HEK293T (cell line): ENCODE results near the gene NFS1.
"Not testable (repeated sequence)": the region's sequence is repeated elsewhere in the genome, so short reads cannot be mapped to it uniquely, and the experiment has no call there.

ENCODE experiments used
- CTCF ChIA-PET: fragments of 350-600 bp; formaldehyde crosslinking; extraction: SDS; loops from one replicate; lab custom pipeline; 2021; ENCODE audit warnings: antibody characterized with exemption, inconsistent platforms; lab: Yijun Ruan, JAX
- POLR2A ChIA-PET: fragments of 350-600 bp; formaldehyde crosslinking; extraction: SDS; loops from one replicate; lab custom pipeline; 2020; ENCODE audit warnings: antibody characterized with exemption, inconsistent platforms; lab: Yijun Ruan, JAX
- DNase-seq: peaks from one replicate; pipeline ENCODE4 v3.0.0; 2012; ENCODE audit warnings: mixed read lengths; ENCODE audit errors: extremely low spot score
- ARNT ChIP-seq: fragments of 450-650 bp; IDR thresholded peaks from 2 replicates; pipeline ENCODE4 v1.6.1; 2017; ENCODE audit warnings: mild to moderate bottlenecking
- BHLHE40 ChIP-seq: fragments of 450-650 bp; IDR thresholded peaks from 2 replicates; pipeline ENCODE4 v1.6.1; 2016; ENCODE audit warnings: mild to moderate bottlenecking, moderate library complexity, borderline replicate concordance
- CTBP1 ChIP-seq: fragments of 450-650 bp; IDR thresholded peaks from 2 replicates; pipeline ENCODE4 v1.6.1; 2016; ENCODE audit warnings: borderline replicate concordance
- ELF4 ChIP-seq: fragments of 450-650 bp; IDR thresholded peaks from 2 replicates; pipeline ENCODE4 v1.6.1; 2017; ENCODE audit warnings: antibody characterized with exemption
- FOXA1 ChIP-seq: fragments of 450-650 bp; IDR thresholded peaks from 2 replicates; pipeline ENCODE4 v1.6.1; 2016; ENCODE audit warnings: mild to moderate bottlenecking
- FOXK2 ChIP-seq: fragments of 450-650 bp; IDR thresholded peaks from 2 replicates; pipeline ENCODE4 v1.6.1; 2016; ENCODE audit warnings: mild to moderate bottlenecking
- FOXM1 ChIP-seq: fragments of 450-650 bp; IDR thresholded peaks from 2 replicates; pipeline ENCODE4 v1.6.1; 2017; ENCODE audit warnings: mild to moderate bottlenecking, borderline replicate concordance
- HDGF ChIP-seq: fragments of 450-650 bp; IDR thresholded peaks from 2 replicates; pipeline ENCODE4 v1.6.1; 2017; ENCODE audit warnings: antibody characterized with exemption, borderline replicate concordance
- L3MBTL2 ChIP-seq: fragments of 450-650 bp; conservative IDR thresholded peaks from 2 replicates; pipeline ENCODE4 v1.6.1; 2016; ENCODE audit warnings: mild to moderate bottlenecking
- LEF1 ChIP-seq: fragments of 450-650 bp; IDR thresholded peaks from 2 replicates; pipeline ENCODE4 v1.6.1; 2017; ENCODE audit warnings: mild to moderate bottlenecking, borderline replicate concordance
- NFRKB ChIP-seq: fragments of 450-650 bp; IDR thresholded peaks from 2 replicates; pipeline ENCODE4 v1.6.1; 2016; ENCODE audit warnings: mild to moderate bottlenecking, moderate library complexity
- PKNOX1 ChIP-seq: fragments of 450-650 bp; IDR thresholded peaks from 2 replicates; pipeline ENCODE4 v1.6.1; 2016
- SP1 ChIP-seq: fragments of 450-650 bp; IDR thresholded peaks from 2 replicates; pipeline ENCODE4 v1.6.1; 2017
- SUZ12 ChIP-seq: fragments of 450-650 bp; IDR thresholded peaks from 2 replicates; pipeline ENCODE4 v1.6.1; 2016; ENCODE audit warnings: mild to moderate bottlenecking
- TARDBP ChIP-seq: fragments of 450-650 bp; IDR thresholded peaks from 2 replicates; pipeline ENCODE4 v1.6.1; 2016
- ZNF384 ChIP-seq: fragments of 450-650 bp; IDR thresholded peaks from 2 replicates; pipeline ENCODE4 v1.6.1; 2016

The NFS1 gene

GRCh38 chr20:35729836-35730582 is 30.9 kb upstream of the NFS1 start:
- TF ChIP-seq SP1: no peak
- no peak for TF ChIP-seq CTBP1
- TF ChIP-seq TARDBP: no peak
- TF ChIP-seq ELF4: no peak
- no peak for TF ChIP-seq FOXK2
- no peak for TF ChIP-seq FOXA1
- TF ChIP-seq L3MBTL2: no peak
- TF ChIP-seq ZNF384: no peak
- TF ChIP-seq LEF1: no peak
- no peak for TF ChIP-seq BHLHE40
- no peak for TF ChIP-seq HDGF
- no peak for TF ChIP-seq PKNOX1
- no peak for TF ChIP-seq ARNT
- TF ChIP-seq FOXM1: no peak
- CTCF ChIA-PET: no interaction called here
- POLR2A ChIA-PET: interaction anchor here (0.7 to 1.1 kb wide), 2 partner anchors 12 kb away, joined by 5 to 6 read pairs; partner anchors contain the start of gene RBM39
- DNase-seq: no peak

- no peak for DNase-seq
- TF ChIP-seq CTBP1: no peak
- TF ChIP-seq NFRKB: no peak
- no peak for TF ChIP-seq PKNOX1
- no peak for TF ChIP-seq BHLHE40
- no peak for TF ChIP-seq FOXA1
- no peak for TF ChIP-seq FOXM1
- TF ChIP-seq ZNF384: no peak
- TF ChIP-seq SUZ12: no peak
- TF ChIP-seq SP1: no peak
- no peak for TF ChIP-seq FOXK2
- no peak for TF ChIP-seq TARDBP
- TF ChIP-seq LEF1: no peak
- TF ChIP-seq ARNT: no peak
- no peak for TF ChIP-seq HDGF
- no peak for TF ChIP-seq ELF4
- TF ChIP-seq L3MBTL2: no peak
- POLR2A ChIA-PET: interaction anchor here (0.7 to 1.5 kb wide), 2 partner anchors 13 kb away, joined by 5 to 10 read pairs; partner anchors contain the start of gene RBM39
- CTCF ChIA-PET: no interaction called here
These were observed 30.2 kb upstream of the NFS1 start for GRCh38 chr20:35729283-35729807.

GRCh38 chr20:35726842-35727711 is 27.9 kb upstream of the NFS1 start:
- ChIA-PET CTCF (no interaction called here), POLR2A (no interaction called here)
- no peak for DNase-seq
- no peak for TF ChIP-seq BHLHE40
- no peak for TF ChIP-seq SP1
- no peak for TF ChIP-seq NFRKB
- no peak for TF ChIP-seq L3MBTL2
- TF ChIP-seq SUZ12: no peak
- TF ChIP-seq ARNT: no peak
- TF ChIP-seq PKNOX1: no peak

GRCh38 chr20:35724321-35725230 is 25.4 kb upstream of the NFS1 start:
- TF ChIP-seq FOXM1 (no peak), TARDBP (no peak), SUZ12 (no peak), NFRKB (no peak), ZNF384 (no peak), PKNOX1 (no peak), L3MBTL2 (no peak)
- no peak for DNase-seq
- POLR2A ChIA-PET: no interaction called here
- CTCF ChIA-PET: interaction anchor here (0.6 kb wide), 1 partner anchor 23 kb away, joined by 5 read pairs; no protein-coding TSS in a partner anchor

GRCh38 chr20:35723652-35724320 is 24.6 kb upstream of the NFS1 start:
- ChIA-PET CTCF (interaction anchor here (0.6 kb wide), 1 partner anchor 22 kb away, joined by 5 read pairs; no protein-coding TSS in a partner anchor), POLR2A (interaction anchor here (0.7 kb wide), 1 partner anchor 11 kb away, joined by 3 read pairs; no protein-coding TSS in a partner anchor)
- not testable (repeated sequence) for DNase-seq

GRCh38 chr20:35723275-35723639 is 24.1 kb upstream of the NFS1 start:
- CTCF ChIA-PET, DNase-seq: not testable (repeated sequence)
- POLR2A ChIA-PET: interaction anchor here (0.7 kb wide), 1 partner anchor 12 kb away, joined by 3 read pairs; no protein-coding TSS in a partner anchor
